NCI-H2227 treated with DMSO at 0.1 percent for 48 hours (cell line): ENCODE data around the gene GAGE10.
A peak's percentile ranks its signal among the peaks of the same experiment; 100 is the strongest.

ENCODE experiments used
- DNase-seq: peaks from one replicate; lab custom pipeline; 2025; lab: John Stamatoyannopoulos, UW

Gene GAGE10, protein sequence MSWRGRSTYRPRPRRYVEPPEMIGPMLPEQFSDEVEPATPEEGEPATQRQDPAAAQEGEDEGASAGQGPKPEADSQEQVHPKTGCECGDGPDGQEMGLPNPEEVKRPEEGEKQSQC

DNA sequence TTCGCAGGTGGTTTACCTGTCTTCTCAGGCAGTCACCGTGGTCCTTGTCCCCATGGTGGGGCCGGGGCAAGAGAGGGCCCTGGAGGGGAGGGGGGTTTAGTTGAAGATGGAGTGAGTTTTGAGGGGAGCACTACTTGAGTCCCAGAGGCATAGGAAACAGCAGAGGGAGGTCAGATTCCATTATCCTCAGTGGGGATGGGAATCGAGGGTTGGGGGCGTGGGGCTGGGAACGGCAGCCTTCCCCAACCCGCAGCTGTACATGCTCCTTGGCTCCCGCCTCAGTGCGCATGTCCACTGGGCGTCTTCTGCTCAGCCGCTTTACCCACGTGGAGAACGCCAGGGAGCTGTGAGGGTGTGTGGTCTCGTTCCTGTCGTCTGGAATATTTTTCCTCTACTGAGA is at the start of gene GAGE10:
Gene GAGE10 (plus strand): TSS at position 301 of the 400 bp plus-strand sequence. CDS start 1,214 bp downstream, outside the sequence.
- DNase-seq = no peak

DNA sequence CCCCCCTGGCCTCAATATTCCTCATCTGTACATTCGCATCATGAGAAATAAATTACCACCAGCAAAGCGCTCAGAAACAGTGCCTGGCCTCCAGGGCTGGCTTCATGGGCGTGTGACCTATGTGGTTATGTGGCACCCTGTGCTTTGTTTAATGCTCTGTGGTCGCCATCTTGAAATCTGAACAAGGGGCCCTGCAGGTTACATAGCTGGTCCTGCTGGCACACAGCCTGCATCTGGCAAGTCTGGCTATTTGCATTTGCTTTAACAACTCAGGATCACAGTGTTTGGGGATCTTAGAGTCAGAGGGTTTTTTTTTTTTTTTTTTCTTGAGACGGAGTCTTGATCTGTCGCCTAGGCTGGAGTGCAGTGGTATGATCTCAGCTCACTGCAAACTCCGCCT is 48.8 kb upstream of the GAGE10 start:
- DNase-seq = no peak

DNA sequence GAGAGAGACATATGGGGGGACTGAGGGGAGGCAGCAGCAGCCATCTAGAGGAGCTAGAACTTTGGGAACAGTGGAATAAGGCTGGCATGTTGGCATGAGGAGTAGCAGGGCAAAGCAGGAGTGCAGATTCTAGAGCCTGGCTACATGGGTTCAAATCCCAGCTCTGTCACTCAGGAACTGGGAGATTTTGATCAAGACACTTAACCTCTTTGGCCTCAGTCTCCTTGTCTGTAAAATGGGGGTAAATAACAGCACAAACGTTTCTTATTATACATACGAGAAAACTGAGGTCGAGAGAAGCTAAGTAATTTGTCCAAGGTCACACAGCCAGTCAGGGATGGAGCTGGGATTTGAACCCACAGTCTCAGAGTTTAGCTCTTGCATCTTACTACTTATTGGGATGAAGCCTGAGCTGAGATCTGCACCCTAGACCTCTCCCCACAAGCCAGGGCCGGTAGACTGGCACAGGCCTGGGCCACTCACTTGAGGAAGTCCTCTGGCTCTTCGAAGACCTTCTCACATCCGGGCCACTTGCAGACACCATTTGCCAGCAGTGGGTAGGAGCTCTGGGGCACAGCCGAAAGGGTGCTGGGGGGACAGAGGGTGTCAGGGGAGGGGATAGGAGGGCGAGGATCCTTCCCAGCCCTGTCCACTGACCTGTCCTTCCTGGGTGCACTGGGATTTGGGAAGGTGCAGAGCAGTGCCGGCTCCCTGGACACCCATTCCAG is 47.0 kb upstream of the GAGE10 start:
- DNase-seq = no peak

DNA sequence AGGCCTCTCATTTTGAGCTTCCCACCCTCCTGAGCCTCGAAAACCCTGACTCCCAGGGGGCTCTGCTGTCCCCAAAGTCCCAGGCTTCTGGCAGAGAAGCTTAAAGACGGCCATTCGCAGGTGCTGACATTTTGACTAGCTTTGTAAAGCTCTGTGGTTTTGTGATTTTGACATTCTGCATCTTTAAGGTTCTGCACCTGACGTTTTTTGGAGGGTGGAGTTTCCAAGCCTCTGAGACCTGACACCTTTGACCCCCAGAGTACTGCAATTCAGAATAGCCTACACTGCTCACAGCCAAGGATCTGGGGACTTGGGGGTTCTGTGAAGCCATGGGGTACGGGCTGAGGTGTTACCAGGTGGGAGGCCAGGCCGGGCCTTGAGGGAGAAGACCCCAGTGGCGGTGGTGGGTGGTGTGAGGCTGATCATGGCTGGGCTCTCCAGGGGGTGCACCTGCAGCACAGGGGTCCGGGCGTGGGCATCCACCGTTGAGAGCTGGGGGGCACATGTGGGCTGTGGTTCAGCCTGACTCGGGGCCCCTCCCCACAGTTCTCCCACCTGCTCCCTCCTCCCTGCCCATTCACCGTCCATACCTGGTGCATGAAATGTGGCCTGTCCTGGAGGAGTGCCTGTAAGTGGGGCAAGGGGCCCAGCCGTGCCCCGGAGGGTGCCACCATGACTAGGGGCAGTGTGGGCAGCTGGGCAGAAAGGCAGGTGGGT is 46.2 kb upstream of the GAGE10 start:
- DNase-seq = no peak

DNA sequence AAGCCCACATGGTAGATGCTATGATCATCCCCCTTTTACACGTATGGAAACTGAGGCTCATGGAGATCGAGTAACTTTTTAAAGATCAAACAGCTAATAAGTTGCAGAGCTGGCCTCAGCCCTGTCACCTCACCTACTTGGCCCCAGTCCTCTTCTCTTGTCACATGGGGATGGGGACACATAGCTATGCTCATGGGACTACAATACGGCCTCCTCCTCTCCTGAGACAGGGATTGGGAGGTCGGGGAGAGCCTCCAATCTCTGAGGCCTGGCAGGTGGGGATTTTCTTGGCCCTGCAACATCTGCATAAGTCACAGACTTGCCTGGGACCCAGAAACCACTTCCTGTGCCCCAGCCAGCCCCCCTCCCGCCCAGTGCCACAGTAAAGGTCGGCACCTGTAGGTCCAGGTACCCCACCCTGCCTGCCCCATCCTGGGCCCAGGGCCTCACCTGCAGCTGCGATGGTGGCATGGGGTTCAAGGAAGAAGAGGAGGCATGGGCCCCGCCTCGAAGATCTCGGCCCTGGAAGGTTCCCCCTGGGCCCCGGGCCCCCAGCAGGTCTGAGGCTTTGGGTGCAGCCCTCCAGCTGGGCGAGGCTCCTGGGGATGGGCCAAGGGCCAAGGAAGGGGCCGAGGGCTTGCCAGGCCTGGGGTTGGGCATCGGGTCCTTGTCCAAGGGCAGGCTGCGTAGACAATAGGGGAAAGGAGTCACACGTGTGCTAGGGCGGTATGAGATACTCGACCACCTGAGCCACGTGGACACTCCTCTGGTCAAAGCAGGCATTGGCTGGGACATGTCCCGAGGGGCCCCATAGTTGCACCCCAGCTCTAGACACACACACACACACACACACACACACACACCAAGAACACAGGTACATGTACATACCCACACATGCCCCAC is 45.3 kb upstream of the GAGE10 start:
- DNase-seq = no peak

DNA sequence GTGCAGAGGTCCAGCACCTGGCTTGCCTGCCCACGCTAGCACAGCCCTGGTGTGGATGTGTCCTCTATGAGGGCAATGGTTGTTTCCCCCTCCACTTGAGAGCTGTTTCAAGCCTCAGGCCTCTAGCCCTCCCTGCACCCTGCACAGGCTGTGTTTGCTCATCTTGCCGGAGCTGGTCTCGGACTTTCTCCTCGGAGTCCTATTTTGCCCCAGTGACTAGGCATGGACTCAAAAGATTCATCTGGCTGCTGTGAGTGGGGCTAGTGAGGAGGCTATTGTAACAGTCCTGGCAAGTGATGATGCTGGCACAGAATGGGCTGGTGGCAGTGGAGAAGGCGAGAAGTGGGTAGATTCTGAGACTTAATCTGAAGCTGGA is 44.7 kb upstream of the GAGE10 start:
- DNase-seq = no peak

DNA sequence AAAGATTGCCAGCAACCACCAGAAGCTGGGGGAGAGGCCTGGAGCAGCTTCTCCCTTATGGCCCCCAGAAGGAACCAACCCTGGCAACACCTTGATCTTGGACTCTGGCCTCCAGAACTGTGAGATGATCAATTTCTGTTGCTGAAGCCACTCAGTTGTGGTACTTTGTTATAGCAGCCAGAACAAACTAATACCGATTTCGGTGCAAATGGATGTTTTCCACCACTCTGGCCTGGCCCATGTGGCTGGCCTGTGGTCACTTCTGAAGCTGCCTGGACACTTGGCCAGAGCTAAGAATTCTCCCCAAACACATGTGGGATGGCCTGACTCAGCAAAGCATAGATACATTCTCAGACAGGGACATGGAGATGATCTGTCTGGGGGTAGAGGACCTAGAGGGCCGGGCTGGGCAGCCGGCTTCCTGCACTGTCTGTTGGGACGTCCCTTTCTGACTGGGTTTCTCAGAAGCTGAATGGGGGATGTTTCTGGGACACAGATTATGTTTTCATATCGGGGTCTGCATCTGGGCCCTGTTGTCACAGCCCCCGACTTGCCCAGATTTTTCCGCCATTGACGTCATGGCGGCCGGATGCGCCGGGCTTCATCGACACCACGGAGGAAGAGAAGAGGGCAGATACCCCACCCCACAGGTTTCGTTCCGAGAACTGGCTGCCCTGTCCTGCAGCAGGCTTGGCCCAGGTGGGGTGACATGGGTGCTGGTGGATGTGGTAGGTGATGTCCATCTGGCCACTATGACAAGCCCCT is 43.0 kb upstream of the GAGE10 start:
- DNase-seq = no peak

DNA sequence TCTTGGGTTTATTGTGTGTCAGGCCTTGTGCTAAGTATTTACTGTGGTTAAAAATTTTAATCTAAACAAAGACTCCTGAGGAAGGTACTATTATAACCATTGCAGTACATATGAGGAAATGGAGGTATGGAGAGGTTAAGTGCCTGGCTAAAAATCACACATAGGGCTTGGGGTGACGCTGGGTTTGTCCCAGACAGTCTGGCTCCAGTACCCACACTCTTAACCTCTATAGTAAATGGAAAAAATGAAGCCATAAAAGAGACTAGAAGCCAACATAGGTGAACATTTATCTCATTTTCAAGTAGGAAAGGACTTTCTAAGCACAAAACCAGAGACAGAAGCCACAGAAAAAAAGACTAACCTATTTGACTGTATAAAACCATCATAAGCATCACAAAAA is 40.8 kb upstream of the GAGE10 start:
- DNase-seq = no peak

DNA sequence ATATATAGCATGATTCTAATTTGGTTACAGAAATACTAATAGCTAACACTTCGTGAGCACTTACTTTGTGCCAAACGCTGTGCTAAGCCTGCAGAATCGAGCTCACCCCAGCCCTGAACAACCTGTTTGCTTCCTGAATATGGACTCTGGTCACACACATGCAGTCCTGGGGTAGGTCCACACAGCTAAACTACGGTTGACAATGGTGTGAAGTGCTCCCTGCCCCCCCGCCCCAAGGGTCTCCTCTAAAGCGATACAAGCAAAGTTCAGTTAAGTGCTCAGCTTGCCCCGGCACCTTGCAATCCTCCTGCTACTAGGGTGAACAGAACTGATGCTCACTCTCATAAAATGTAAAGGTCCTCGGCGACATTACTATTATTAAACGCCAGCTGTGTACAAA is 39.8 kb upstream of the GAGE10 start:
- DNase-seq = no peak

DNA sequence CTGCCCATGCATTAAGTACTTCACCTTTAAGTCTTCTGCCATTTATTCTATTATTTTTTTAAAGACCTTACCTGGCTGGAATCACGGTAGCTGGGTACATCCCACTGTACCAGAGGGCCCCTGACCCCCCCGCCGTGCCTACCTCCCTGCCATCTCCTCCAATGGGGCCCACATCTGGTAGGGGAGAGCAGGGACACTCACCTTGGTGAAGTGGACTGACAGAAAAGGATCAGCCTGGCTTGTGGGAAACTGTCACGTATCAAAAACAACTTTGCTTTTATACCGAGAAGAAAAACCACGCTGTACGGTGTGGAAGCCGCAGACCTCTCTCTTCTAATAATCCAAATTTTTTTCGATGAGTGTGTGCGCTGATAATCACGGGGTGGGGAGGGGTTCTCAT is 39.0 kb upstream of the GAGE10 start, which contains the start of gene FOXP3:
Gene FOXP3 (minus strand): TSS at position 251 of the 400 bp plus-strand sequence. CDS start 6,205 bp downstream, outside the sequence.
- DNase-seq = no peak

DNA sequence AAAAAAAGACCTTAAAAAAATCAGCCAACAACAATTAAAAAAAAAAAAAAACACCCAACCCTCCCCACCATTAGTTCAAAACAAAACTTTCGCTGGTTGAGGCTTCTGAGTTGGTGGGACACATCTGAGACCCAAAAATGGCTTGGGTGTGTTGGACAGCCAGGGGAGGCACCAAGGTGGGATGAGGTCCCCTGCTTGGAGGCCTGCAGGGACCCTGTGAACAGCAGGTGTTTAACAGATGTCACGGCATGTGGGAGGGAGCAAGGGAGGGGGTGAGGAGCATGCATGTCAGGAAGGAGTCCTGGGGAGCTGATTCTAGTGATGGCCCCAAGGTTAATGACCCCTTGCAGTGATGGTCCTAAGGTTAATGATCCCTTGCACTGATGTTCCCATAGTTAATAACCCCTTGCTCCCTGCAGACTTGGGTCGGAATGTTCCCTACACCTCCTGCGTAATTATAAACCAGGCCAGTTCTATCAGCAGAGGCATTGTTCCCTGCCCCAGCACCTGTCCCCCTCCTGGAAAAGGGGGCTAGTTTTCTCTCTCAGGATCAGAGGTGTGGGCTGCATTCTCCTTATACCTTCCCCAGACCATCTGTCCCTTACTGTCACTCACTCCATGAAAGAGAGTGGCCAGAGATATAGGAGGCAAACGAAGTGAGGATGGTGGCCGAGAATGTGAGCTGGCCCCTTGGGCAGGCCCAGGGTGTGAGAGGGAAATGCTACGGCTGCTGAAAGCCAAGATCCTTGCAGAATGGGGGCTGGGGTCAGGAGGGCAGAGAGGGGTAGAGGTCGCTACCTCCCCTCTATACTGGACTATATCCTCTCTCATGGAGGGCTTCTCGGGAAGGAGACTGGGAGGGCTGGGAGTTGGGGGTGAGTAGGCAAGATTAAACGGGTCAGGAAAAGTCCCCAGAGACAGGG is 36.7 kb upstream of the GAGE10 start:
- no peak for DNase-seq

DNA sequence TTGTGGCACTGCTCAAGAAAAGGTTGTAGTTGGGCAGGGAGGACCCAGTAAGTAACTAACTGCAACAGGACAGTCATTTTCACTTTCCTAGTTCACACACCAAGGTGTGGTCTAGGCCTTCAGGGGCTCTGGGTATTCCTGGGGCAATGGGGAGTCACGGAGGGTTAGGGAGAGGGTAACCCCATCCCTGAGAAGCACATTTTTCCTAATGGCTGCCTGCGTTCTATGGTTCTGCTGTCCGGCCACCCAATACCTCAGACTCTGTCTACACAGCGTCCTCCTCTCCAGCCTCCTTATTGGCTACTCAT is 34.8 kb upstream of the GAGE10 start:
- peak; percentile 51 for DNase-seq

DNA sequence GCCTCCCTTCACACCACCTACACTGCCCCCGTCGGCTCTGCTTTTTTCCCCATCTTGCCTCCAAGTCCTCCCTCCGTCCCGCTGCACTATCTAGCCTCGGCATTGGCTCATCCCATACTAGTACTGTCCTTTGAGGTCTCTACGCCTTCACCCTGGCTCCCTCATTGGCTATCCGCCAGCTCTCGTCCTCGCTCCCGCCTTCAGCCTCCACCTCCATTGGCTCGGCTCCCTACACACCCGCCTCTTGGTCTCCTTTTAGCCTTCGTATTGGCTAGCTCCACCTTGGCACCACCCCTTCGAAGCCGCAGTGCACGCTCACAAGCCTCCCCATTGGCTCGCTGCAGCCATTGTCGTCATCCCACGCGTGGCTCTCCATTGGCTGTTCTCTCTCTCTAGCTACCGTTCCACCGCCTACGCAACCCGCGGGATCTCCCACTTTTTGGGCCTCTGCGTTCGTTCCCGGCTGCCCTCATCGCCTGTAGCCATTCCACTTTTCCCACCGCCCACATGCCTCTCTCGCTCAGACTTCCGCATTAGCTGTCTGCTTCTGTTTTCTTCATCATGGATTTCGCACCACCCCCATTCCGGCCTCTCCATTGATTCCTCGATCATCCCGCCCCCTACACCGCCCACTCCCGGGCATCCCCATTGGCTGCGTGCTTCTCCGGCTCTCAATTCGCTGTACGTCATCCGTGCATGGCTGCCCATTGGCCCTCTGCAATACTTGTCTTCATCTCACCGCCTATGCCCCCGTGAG is 34.3 kb upstream of the GAGE10 start:
- DNase-seq = peak; percentile 99

DNA sequence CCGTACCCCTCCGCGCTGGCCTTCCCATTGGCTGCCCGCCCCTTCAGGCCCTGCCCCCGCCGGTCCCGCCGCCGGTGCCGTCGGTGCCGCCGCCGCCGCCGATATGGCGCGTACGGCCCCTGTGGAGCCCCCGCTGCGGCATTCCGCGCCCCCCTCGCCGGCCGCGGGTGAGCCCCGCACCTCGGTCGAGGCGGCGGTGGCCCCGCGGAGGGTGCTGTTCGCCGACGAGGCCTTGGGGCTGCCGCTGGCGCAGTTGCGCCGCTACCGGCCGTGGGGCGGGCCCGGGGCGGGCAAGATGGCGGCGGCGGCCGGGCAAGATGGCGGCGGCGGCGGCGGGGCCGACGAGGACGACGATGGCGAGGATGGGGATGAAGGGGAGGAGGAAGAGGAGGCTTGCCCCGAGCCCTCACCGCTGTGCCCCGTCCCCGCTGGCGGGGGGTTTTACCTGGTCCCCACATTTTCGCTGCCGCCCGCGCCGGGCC is 33.6 kb upstream of the GAGE10 start, which contains the start of gene PPP1R3F:
Gene PPP1R3F (plus strand): TSS at position 27 of the 482 bp plus-strand sequence. CDS start 77 bp downstream, at position 104.
- DNase-seq = no peak

DNA sequence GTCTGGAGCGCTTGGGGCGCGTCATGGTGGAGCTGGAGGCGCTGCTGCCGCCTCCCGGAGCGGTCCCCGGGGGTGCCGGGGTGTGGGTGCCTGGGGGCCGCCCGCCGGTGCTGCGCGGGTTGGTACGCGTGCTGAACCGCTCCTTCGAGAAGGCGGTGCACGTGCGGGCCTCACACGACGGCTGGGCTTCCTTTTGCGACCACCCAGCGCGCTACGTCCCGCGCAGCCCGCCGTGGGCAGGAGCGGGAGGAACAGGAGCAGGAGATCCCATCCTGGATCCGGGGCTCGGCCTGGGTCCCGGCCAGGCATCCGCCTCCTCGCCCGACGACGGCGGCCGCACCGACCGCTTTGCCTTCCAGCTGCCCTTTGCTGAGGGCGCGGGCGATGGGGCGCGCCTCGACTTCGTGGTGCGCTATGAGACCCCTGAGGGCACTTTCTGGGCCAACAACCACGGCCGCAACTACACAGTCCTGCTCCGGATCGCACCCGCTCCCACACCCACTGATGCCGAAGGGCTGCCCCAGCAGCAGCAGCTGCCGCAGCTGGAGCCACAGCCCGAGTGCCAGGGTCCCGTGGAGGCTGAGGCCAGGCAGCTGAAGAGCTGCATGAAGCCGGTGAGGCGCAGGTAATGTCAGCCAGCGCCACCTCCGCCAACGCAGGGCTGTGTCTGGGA is 33.1 kb upstream of the GAGE10 start:
- no peak for DNase-seq

DNA sequence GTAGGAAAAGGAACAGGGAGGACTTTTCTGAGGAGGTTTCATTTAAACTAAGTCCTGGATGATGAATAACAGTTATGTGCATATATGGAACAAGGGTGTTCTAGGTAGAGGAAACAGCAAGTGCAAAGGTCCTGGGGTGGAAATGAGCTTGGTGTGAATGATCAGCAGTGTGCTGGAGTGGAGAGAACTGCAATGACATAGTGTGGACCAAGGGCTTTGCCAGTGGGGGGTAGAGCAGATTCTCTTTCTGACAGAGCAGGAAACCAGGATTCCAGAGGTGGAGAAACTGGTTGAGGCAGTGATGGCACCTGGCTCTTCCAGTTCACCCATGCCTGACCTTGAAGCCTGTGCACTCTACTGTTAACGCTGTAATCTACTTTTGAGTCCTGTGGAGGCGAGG is 32.1 kb upstream of the GAGE10 start:
- no peak for DNase-seq

DNA sequence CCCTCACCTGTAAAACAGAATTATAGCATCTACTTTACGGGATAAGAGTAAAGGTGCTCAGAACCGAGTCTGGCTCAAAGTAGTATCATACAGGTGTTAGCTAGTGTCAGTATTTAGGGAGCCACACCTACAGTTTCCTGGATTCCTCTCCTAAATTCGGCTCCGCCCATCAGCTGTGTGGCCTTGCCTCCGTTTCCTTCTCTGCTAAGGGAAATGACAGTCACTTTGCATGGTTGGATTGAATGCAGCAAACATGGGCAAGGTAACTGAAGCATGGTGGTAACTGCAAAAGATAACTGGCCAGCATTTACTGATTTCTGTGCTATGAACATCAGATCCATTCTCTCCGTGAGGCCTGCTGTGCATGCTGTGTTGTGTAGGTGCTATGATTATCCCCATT is 31.0 kb upstream of the GAGE10 start:
- no peak for DNase-seq

DNA sequence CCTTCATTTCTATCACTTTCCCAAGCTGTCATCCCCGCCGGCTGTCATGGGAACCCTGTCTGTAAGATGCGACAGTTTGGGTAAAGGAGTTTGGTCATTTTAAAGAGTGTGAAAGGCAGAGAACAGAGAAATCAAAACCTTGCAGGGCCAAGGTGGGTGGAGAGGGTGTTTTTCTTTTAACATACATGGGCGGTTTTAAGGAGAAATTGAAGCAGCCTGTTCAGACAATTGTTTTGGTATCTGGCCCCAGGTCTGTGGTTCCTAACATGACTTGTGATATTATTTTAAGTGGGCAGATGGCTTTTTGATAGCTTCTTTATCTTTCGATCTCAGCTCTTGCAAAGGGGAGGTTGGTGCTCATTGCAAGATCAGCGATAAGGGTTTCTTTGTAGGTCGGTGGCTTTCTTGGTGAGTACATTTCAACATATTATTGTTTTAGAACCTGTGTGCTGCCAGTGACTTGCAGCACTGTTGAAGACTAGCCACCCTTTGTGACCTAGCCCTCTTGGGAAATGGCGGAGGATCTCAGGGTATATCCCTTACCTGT is 30.2 kb upstream of the GAGE10 start:
- no peak for DNase-seq

DNA sequence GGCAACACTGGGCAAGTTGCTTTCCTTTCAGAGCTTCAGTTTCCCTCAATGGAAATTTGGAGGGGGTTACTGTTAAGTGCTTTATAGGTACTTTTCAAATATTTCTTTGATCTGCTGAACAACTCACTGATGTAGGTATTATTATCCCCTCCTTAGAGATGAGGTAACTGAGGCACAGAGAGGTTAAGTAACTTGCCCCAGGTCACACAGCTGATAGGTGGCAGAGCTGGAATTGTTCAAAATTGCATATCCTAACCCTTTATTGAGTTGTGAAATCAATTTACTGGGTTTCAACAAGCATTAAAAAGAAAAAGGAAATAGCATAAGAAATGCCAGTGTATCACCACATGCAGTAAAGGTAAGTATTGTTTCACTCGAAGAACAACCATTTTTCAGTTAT is 27.2 kb upstream of the GAGE10 start:
- no peak for DNase-seq
